PC-9 (cell line): ENCODE measurements around the gene ATP11C. TPM values are rescaled to one million over a fixed set of nuclear protein-coding genes. Genes with fewer than 3 reads are reported as not detected.

Experiments used
- BruUV-seq: library from RNA; stranded (reverse); fragments of 400-500 nt; replicated peaks from 2 replicates; lab custom pipeline; 2021; lab: Mats Ljungman, UMichigan
- CTCF ChIA-PET: fragments of 300-600 bp; sonication (Branson Sonifier 250); formaldehyde crosslinking; loops from one replicate; lab custom pipeline; 2022; ENCODE audit warnings: antibody characterized with exemption; lab: Charles Lee
- POLR2A ChIA-PET: fragments of 300-600 bp; sonication (Branson Sonifier 250); formaldehyde crosslinking; loops from one replicate; lab custom pipeline; 2022; ENCODE audit warnings: antibody characterized with exemption; ENCODE audit not compliant: unreplicated experiment; lab: Charles Lee
- DNase-seq, 2 experiments: peaks; one replicate each; pipeline versions ENCODE4 v3.0.0 to v3.0.0-alpha.2; 2015 to 2022; ENCODE audit warnings: mixed read lengths in 1 of 2
- H2AFZ ChIP-seq: fragments of 200-600 bp; sonication (generic); 2 replicates; pipeline ENCODE4 v1.8.1; 2017; ENCODE audit warnings: antibody characterized with exemption
- H3F3A ChIP-seq: fragments of 200-600 bp; sonication (generic); 2 replicates; pipeline ENCODE4 v1.8.1; 2017; ENCODE audit warnings: antibody characterized with exemption, mild to moderate bottlenecking, low read depth; ENCODE audit not compliant: insufficient read depth
- H3K27ac ChIP-seq: fragments of 200-600 bp; sonication (generic); 2 replicates; pipeline ENCODE4 v1.6.1; 2016; ENCODE audit warnings: mixed run types
- H3K27me3 ChIP-seq: fragments of 200-600 bp; sonication (generic); 2 replicates; pipeline ENCODE4 v1.6.1; 2016; ENCODE audit warnings: low read depth, mixed run types; ENCODE audit not compliant: insufficient read depth
- H3K36me3 ChIP-seq: fragments of 200-600 bp; sonication (generic); 2 replicates; pipeline ENCODE4 v1.6.1; 2016; ENCODE audit warnings: low read depth, mixed run types
- H3K4me1 ChIP-seq: fragments of 200-600 bp; sonication (generic); replicated peaks from 2 replicates; pipeline ENCODE4 v1.6.1; 2016; ENCODE audit warnings: mixed run types; ENCODE audit not compliant: insufficient read depth
- H3K4me2 ChIP-seq: fragments of 200-600 bp; sonication (generic); 2 replicates; pipeline ENCODE4 v1.6.1; 2017; ENCODE audit warnings: mixed run types
- H3K4me3 ChIP-seq: fragments of 200-600 bp; sonication (generic); 2 replicates; pipeline ENCODE4 v1.6.1; 2016; ENCODE audit warnings: mixed run types
- H3K79me2 ChIP-seq: fragments of 200-600 bp; sonication (generic); 2 replicates; pipeline ENCODE4 v1.6.1; 2017; ENCODE audit warnings: low read depth, mixed run types
- H3K9me2 ChIP-seq: fragments of 200-600 bp; sonication (generic); 2 replicates; pipeline ENCODE4 v1.8.1; 2017; ENCODE audit warnings: mild to moderate bottlenecking; ENCODE audit not compliant: insufficient read depth
- H3K9me3 ChIP-seq: fragments of 200-600 bp; sonication (generic); 2 replicates; pipeline ENCODE4 v1.8.1; 2016; ENCODE audit warnings: low read depth; ENCODE audit not compliant: insufficient read depth
- H4K20me1 ChIP-seq: fragments of 200-600 bp; sonication (generic); 2 replicates; pipeline ENCODE4 v1.8.1; 2017; ENCODE audit not compliant: insufficient read depth
- EZH2 ChIP-seq: fragments of 200-600 bp; sonication (generic); IDR thresholded peaks from 2 replicates; pipeline ENCODE4 v1.8.0; 2017; ENCODE audit warnings: antibody characterized with exemption, low read depth
- intact Hi-C: fragments of 100-400 bp; cut with micrococcal nuclease; formaldehyde crosslinking; loops from one replicate; pipeline ENCODE4 v1.10.0; 2022; ENCODE audit not compliant: unreplicated experiment
- total RNA-seq: library from RNA; stranded (reverse); gene quantifications from 2 replicates; pipeline ENCODE4 v1.2.3, GENCODE V29; 2021
- TF ChIP-seq, protein P1 (sequence below): fragments of 200-600 bp; sonication (generic); conservative IDR thresholded peaks from 2 replicates; pipeline ENCODE4 v1.6.1; 2017; ENCODE audit warnings: mixed run types, antibody characterized with exemption, mild to moderate bottlenecking, moderate library complexity

ATP11C gene
- total RNA-seq, 1 experiment from 2014 or later: 13.0 TPM

DNA sequence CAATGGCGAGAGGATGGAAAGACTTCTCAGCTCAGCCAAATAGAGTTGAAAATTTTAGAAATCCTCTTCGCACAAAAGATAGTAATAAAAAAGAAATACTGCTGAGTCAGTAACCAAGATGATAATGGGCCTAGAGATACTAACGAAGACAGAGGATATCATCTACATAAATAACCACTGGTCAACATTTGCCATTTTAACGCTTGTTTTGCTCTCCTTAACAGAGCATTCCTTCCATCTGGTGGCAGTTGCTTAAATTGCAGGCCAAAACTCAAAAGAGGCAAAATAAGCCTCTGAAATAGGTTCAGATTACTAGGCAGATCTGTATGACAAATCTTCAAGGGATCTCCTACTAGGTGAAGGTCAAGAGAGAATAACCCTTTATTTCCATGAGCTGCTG lies 173.2 kb downstream of the ATP11C start:
- Histone ChIP-seq H3K27me3 (no peaks in the 10 kb centered on the region), H3F3A (no peaks in the 10 kb centered on the region)

DNA sequence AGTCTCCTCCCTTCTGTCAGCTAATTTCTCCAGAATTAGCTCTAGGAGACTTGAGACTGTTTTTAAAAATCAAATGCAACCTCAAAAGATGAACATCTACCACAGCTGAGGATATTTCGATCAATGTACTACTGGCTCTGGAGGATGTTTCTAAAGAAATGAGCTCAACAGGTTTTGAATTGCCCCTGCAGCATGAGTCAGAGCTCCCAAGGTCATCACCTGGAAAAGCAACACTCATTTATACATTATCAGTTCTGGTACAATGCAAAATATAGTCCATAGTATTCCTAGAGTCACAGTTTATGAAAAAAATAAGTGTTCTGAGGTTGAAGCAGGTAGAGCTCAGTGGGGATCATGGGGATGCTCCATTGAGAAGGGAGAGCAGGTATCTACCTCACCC lies 174.0 kb downstream of the ATP11C start:
- Histone ChIP-seq H2AFZ (no peak overlapping the region), H3K9me2 (no peaks in the 10 kb centered on the region), H3K4me3 (no peak overlapping the region), H3K4me1 (no peaks in the 10 kb centered on the region), H3K36me3 (no peaks in the 10 kb centered on the region), H3K4me2 (no peak overlapping the region), H3K27me3 (no peaks in the 10 kb centered on the region), H3K9me3 (no peaks in the 10 kb centered on the region), H4K20me1 (no peaks in the 10 kb centered on the region), H3F3A (no peaks in the 10 kb centered on the region), H3K79me2 (no peaks in the 10 kb centered on the region), H3K27ac (no peak overlapping the region)
- ChIA-PET POLR2A (interaction anchor here (0.5 kb wide), 1 partner anchor 183 kb away, joined by 8 read pairs; no protein-coding TSS in a partner anchor), CTCF (interaction anchor here (0.7 kb wide), 1 partner anchor 10 kb away, joined by 6 read pairs; no protein-coding TSS in a partner anchor)
- intact Hi-C loops: loop anchor here (5.0 kb wide), 1 partner anchor 302 kb away; no protein-coding TSS in a partner anchor
- BruUV-seq: no TSS peak
- TF ChIP-seq EZH2: no peak
- TF ChIP-seq, protein P1, sequence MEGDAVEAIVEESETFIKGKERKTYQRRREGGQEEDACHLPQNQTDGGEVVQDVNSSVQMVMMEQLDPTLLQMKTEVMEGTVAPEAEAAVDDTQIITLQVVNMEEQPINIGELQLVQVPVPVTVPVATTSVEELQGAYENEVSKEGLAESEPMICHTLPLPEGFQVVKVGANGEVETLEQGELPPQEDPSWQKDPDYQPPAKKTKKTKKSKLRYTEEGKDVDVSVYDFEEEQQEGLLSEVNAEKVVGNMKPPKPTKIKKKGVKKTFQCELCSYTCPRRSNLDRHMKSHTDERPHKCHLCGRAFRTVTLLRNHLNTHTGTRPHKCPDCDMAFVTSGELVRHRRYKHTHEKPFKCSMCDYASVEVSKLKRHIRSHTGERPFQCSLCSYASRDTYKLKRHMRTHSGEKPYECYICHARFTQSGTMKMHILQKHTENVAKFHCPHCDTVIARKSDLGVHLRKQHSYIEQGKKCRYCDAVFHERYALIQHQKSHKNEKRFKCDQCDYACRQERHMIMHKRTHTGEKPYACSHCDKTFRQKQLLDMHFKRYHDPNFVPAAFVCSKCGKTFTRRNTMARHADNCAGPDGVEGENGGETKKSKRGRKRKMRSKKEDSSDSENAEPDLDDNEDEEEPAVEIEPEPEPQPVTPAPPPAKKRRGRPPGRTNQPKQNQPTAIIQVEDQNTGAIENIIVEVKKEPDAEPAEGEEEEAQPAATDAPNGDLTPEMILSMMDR: no peak
- no peak for DNase-seq

More for the DNA sequence above, 173.2 kb downstream of the ATP11C start:
- Histone ChIP-seq H3K4me1 (no peaks in the 10 kb centered on the region), H3K4me2 (no peak overlapping the region), H3K27ac (no peak overlapping the region), H3K4me3 (no peak overlapping the region), H3K9me3 (no peaks in the 10 kb centered on the region), H3K79me2 (no peaks in the 10 kb centered on the region), H4K20me1 (no peaks in the 10 kb centered on the region), H3K36me3 (no peaks in the 10 kb centered on the region), H3K9me2 (no peaks in the 10 kb centered on the region), H2AFZ (no peak overlapping the region)
- TF ChIP-seq, protein P1: peak; percentile 60
- no peak for TF ChIP-seq EZH2
- intact Hi-C loops: loop anchor here (5.0 kb wide), 1 partner anchor 302 kb away; no protein-coding TSS in a partner anchor
- ChIA-PET POLR2A (no interaction called here), CTCF (no interaction called here)
- DNase-seq: peak in 1 of 2 experiments; percentile 0
- BruUV-seq: no TSS peak

DNA sequence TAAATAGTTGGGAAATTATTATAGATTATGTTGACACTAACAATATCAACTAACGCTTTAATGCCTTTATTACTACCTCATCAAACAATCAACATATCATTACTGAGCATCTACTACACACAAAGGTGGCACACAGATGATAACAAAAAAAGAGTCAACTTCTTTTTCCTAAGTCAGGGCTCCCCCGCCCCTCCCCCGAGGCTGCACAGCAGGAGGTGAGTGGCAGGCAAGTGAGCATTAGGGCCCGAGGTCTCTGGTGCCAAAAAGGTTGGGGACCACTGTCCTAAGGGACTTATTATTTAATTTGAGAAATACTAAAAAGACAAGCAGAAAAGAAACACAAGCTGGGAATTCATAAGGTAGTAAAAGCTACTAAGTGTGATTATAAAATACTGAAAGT lies 174.6 kb downstream of the ATP11C start:
- no peaks in the 10 kb centered on the region for H3K36me3 ChIP-seq
- H3K79me2 ChIP-seq: no peaks in the 10 kb centered on the region
- intact Hi-C loops: loop anchor here (5.0 kb wide), 1 partner anchor 301 kb away; no protein-coding TSS in a partner anchor
- H3F3A ChIP-seq: no peaks in the 10 kb centered on the region
- no peaks in the 10 kb centered on the region for H4K20me1 ChIP-seq
- POLR2A ChIA-PET: no interaction called here
- H3K9me2 ChIP-seq: no peaks in the 10 kb centered on the region
- TF ChIP-seq, protein P1: no peak
- no peak for TF ChIP-seq EZH2
- DNase-seq: no peak
- BruUV-seq: no TSS peak
- H3K4me3 ChIP-seq: no peak overlapping the region
- no peak overlapping the region for H3K4me2 ChIP-seq
- no peaks in the 10 kb centered on the region for H3K9me3 ChIP-seq
- H3K4me1 ChIP-seq: no peaks in the 10 kb centered on the region
- H2AFZ ChIP-seq: no peak overlapping the region
- no peaks in the 10 kb centered on the region for H3K27me3 ChIP-seq
- CTCF ChIA-PET: no interaction called here
- no peak overlapping the region for H3K27ac ChIP-seq
